RPMI7951 (cell line): ENCODE results near the gene MORN1. TPM values are rescaled to one million over a fixed set of nuclear protein-coding genes. Genes with fewer than 3 reads are reported as not detected.
A peak's percentile ranks its signal among the peaks of the same experiment; 100 is the strongest.

Experiments
- DNase-seq: peaks from one replicate; pipeline ENCODE4 v3.0.0-alpha.2; 2012; ENCODE audit warnings: low read depth
- total RNA-seq: library from RNA; depleted of rRNA; stranded (reverse); fragments of >200 nt; shearing (Covaris generic); gene quantifications from 2 replicates; pipeline ENCODE4 v1.2.3, GENCODE V29; 2014

MORN1 gene
- total RNA-seq, 1 experiment from 2014 or later = 8.3 TPM

DNA sequence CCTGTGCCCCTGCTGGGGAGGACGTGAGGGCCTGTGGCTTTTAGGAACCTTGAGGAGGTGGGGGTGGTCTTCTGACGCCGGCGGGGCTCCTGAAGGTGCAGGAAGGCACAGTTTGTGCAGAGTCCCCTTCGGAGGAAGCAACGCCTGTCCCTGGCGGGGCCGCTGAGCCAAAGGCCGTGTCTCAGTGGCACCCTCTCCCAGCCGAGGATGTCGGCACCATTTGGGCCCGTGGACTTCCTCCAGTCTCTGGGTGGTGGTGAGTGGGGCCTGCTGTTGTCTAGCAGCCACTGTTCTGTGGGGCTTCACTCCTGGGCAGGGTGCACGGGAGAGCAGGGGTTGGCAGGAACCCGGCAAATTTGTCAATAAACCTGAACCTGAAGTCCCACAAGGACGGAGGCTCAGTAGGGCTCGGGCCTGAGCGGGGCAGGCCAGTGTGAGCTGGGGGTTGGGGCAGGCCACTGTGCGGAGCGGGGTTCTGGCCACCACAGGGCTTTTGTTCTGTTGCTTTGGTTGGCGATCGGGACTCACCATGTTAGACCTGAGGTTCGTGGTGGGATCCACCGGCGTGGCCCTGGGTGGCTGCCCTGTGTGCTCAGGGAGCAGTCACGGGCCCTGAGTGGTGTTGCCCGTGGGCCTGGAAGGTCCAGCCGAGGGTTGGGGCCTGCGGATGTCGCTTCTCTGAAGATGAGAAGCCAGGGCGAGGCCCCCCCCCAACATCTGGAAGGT is 98.5 kb downstream of the MORN1 start:
- no peak for DNase-seq

DNA sequence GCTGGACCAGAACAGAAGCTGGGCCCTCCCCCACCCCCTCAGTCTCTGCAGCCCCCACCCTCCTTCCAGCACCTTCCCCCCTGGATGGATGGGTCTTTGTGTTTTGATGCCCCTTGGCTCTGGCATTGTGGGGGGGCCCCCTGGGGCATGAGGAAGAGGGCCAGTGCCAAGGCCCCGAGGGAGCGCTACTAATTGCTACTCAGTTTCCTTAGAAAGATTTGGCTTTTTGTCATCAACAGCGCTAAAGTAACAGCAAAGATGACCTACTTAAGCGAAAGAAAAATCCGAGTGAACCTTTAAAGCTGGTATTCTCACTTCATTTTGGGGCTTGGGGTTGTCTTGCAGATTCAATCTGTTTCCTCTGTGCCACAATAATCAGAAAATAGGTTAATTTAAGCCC is 99.8 kb downstream of the MORN1 start:
- peak; percentile 35 for DNase-seq

- peak; percentile 99 for DNase-seq
Observed at GRCh38 chr1:2290595-2291510, 100.5 kb downstream of the MORN1 start.

DNA sequence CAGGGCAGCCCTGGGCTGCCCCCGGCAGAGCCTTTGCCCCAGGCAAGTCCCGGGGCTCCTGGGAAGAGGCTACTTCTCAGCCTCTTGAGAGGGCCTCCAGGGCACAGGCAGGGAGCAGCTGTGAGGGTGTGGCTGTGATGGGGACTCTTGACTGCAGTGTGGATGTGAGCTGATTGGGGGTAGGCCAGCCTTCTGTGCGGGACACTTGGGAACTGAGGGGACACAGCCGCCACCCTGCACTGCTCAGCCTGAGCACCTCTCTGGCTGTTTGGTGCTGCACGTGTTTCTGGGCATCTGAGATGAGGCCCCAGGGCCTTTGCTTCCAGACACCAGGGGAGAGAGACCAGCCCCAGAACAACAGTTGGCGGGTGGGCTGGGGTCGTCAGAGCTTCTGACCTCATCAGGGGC is 101.2 kb downstream of the MORN1 start:
- DNase-seq = peak; percentile 63

DNA sequence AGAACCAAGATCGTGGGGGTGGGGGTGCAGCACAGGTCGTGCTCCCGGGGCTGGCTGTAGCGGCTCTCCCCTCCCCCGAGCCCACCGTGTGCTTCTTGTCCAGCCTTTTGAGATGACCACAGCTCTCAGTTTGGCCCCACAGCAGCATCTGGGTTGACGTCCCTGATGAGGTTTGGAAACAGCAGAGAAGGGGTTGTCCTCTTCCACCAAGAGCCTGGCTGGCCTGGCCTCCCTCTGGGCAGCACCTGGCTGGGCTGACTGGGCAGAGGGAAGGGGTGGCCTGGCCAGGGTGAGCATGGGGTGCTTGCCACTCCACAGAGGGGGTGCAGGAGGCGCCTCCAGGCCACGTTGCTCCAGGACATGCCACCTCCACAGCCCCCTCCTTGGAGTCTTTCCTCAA is 101.7 kb downstream of the MORN1 start:
- peak; percentile 27 for DNase-seq

- DNase-seq = no peak
Observed at GRCh38 chr1:2288816-2289536, 102.4 kb downstream of the MORN1 start.

- DNase-seq = no peak
Observed at GRCh38 chr1:2288311-2288710, 103.0 kb downstream of the MORN1 start.

GRCh38 chr1:2287649-2288048 is 103.7 kb downstream of the MORN1 start:
- DNase-seq = no peak

DNA sequence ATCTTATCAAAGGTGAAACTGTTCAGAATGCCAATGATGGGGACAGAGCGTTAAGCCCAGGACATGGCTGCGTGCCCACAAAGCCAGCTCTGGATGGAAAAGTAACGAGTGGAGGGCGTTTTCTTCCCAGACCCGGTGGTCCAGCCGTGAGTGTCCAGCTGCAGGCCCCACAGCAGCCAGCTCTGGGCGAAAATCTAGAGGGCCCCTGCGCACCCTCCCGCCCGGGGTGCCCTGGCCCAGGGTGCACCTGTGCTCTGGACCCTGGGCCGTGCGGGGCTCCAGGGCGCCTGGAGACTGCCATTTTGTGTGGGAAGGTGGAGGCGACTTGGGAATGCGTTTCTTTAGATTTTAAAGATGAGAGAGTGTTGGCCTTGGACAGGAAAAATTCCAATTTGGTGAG is 104.4 kb downstream of the MORN1 start:
- DNase-seq = no peak

DNA sequence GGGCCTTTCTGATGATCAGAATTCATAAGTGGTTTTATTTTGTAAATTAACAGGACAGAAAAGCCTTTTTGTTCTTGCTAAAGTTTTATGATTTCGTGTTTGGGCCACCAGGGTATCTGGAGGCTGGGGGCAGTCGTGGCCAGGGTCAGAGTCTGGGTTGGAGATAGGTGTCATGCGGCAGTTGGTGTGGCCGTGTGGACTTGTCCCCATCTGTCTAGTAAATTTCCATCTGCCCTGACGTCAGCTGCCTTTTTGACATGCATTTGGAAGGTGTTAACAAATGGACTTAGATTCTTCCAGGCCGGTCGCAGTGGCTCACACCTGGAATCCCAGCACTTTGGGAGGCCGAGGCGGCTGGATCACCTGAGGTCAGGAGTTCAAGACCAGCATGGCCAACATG is 106.4 kb downstream of the MORN1 start:
- DNase-seq = no peak

DNA sequence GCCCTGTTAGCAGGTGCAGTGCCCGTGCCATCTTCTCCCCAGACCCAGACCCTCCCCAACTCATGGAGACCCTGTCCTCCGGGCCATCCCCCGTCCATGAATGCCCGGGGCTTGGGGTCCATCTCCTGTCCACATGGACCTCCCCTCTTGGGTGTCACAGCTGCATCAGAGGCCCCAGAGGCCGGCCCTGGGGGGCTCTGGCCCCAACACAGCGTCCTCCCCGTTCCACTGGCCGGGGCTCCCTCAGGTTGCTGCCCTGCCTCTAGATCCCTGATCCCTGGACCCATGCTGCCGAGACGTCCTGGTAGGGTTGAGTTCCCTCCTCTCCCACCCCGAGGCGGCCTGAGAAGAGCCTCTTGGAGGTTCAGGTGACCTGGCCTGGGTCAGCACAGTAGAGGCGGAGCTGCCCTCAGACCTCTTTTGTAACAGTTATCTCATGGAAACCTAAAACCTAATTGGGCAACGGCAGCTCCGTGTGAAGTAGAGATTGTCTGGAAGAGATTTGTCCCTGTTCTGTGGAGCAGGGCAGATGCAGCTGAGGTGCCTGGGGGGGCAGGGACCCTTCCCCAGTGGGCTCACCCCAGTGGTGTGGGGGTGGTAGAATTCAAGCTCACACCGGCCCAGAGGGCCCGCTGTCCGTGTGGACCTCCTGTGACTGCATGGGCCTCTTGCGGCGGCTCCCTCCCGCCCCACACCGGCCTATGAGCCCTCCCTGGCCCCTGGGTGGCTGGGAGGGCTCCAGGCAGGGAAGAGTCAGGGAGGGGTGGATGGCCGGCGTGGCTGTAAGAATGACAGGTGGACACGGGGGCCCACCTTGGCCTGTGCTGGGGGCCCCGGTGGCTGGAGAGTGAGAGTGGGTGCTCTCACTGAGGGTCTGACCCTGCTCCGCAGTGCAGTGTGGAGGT is 107.1 kb downstream of the MORN1 start:
- DNase-seq = no peak

GRCh38 chr1:2283371-2283990 is 107.9 kb downstream of the MORN1 start:
- DNase-seq = no peak

DNA sequence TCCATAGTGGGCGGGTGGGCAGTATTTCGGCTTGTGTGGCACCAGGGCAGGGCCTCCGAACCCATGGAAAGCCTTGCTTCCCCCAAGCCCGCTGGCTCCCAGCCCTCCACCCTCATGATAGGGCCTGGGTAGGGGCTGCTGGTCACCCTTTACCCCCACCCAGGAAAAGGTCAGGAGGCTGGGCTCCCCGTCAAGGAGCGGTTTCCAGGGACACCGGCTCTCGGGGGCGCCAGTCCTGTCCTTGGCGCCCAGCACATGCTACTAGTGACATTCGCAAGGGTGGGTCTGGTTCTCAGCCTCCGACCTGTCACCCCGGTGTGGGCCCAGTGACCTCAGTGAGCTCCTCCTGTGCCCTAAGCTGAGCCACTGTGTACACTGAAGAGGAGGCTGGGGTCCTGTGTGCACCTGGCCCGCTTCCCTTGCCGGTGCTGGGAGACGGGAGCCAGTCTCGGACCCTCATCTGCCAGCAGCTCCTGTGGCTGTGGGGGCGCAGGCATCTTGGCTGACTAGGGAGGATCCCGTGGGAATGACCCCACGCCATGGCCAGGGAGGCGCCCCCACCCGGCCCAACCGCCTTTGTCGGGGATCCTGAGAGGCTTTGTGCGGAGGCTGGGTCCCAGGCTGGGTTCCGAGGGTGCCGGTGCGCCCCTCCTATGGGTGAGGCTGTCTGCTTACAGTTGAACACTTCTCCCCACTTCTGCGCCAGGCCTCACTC is 108.6 kb downstream of the MORN1 start:
- DNase-seq = no peak

GRCh38 chr1:2279817-2280216 is 111.5 kb downstream of the MORN1 start:
- DNase-seq = no peak

DNA sequence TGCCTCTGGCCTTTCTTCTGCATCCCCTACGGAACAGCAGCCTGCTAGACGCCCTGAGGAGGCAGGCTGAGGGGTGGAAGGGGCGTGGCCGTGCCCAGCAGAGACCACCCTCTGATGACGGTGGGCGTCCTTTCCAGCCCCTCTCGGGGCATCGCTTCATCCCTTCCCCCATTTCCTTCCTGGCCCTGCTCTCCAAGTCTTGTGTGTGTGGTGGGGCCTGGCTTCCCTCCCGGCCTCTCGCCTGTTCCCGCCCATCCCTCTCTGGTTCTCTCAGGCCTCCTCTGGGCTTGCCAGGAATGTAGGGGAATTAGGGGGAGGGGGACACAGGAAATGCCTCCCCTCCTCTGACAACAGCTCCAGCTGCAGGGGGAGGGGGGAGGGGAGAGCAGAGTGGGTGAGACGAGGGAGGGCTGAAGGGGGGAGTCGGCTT is 112.1 kb downstream of the MORN1 start:
- no peak for DNase-seq

- DNase-seq = no peak
Observed at GRCh38 chr1:2278591-2279209, 112.7 kb downstream of the MORN1 start.

DNA sequence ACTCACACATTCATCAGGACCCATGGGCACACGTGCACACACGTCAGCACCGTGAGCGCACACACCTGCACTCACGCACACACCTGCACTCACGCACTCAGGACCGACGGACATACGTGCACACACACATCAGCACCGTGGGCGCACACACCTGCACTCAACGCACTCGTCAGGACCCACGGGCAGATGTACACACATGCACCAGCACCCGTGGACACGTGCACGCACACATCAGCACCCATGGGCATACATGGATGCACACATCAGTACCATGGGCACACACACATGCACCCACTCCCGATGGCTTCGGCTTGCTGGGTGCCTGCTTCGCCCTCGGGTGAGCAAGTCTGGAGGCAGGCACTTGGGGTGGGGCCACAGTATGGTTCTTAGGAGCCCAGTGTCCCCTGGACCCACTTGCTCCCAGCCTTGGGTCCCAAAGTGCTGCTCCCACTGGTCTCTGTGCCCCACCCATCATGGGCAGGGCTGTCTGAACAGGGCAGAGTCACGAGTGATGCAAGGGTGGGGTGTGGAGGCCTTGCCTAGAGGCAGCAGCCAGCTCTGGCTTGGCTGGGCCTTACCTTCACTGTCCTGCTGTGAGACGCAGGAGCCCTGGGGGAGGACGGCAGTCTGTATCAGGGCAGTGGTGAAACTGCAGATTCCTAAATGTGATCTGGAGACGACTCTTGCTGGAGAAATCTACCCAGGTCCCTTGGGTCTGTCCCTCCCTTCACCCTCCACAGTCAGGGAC is 113.4 kb downstream of the MORN1 start:
- DNase-seq = no peak

GRCh38 chr1:2276803-2277580 is 114.4 kb downstream of the MORN1 start:
- no peak for DNase-seq
